SK-N-MC (cell line): Measurements from ENCODE around the gene PLXNB2.

Experiments used
- DNase-seq: peaks from one replicate; pipeline ENCODE4 v3.0.0-alpha.2; 2011; ENCODE audit warnings: low read depth, low spot score
- H3K27ac ChIP-seq: fragments of 200-600 bp; sonication (generic); 2 replicates; pipeline ENCODE4 v1.5.1; 2016; ENCODE audit warnings: mixed run types
- H3K36me3 ChIP-seq: fragments of 200-600 bp; sonication (generic); 2 replicates; pipeline ENCODE4 v1.6.1; 2017; ENCODE audit warnings: antibody characterized with exemption, low read length, mixed read lengths; ENCODE audit not compliant: insufficient read depth
- H3K4me3 ChIP-seq: fragments of 200-600 bp; sonication (generic); 2 replicates; pipeline ENCODE4 v1.5.1; 2016
- H3K9ac ChIP-seq: fragments of 200-600 bp; sonication (generic); 2 replicates; pipeline ENCODE4 v1.8.0; 2017; ENCODE audit warnings: mixed run types, mixed read lengths; ENCODE audit not compliant: insufficient read length
- H3K9me3 ChIP-seq: fragments of 200-600 bp; sonication (generic); 2 replicates; pipeline ENCODE4 v1.6.1; 2017; ENCODE audit warnings: low read depth, mild to moderate bottlenecking, antibody characterized with exemption, low read length, moderate library complexity, mixed read lengths
- EZH2 ChIP-seq: fragments of 200-600 bp; sonication (generic); IDR thresholded peaks from one replicate; pipeline ENCODE4 v1.6.1; 2017; ENCODE audit warnings: antibody characterized with exemption
- FOXP2 ChIP-seq: optimal IDR thresholded peaks from 2 replicates; pipeline ENCODE3; 2011; ENCODE audit warnings: mild to moderate bottlenecking, moderate library complexity; ENCODE audit not compliant: insufficient read depth; ENCODE audit errors: extremely low read length, control extremely low read depth
- POLR2AphosphoS5 ChIP-seq: IDR thresholded peaks from 2 replicates; pipeline ENCODE4 v1.6.1; 2012; ENCODE audit warnings: mild to moderate bottlenecking, low read depth, low read length, borderline replicate concordance

The PLXNB2 gene

GRCh38 chr22:50315289-50316113 is 8.1 kb upstream of the PLXNB2 start:
- no peak for DNase-seq
- TF ChIP-seq FOXP2 (no peak), POLR2AphosphoS5 (no peak), EZH2 (no peak)
- Histone ChIP-seq H3K9ac (no peak overlapping the region), H3K36me3 (no peaks in the 10 kb centered on the region), H3K9me3 (no peaks in the 10 kb centered on the region), H3K4me3 (no peak overlapping the region), H3K27ac (no peak overlapping the region)

GRCh38 chr22:50314455-50315288 is 7.2 kb upstream of the PLXNB2 start:
- Histone ChIP-seq H3K36me3 (no peaks in the 10 kb centered on the region), H3K9me3 (no peaks in the 10 kb centered on the region), H3K9ac (no peak overlapping the region), H3K27ac (no peak overlapping the region), H3K4me3 (no peak overlapping the region)
- DNase-seq: no peak
- no peak for TF ChIP-seq EZH2
- no peak for TF ChIP-seq POLR2AphosphoS5
- no peak for TF ChIP-seq FOXP2

GRCh38 chr22:50314081-50314454 is 6.6 kb upstream of the PLXNB2 start:
- H3K9ac ChIP-seq: no peak overlapping the region
- H3K4me3 ChIP-seq: no peak overlapping the region
- no peaks in the 10 kb centered on the region for H3K9me3 ChIP-seq
- H3K36me3 ChIP-seq: no peaks in the 10 kb centered on the region
- TF ChIP-seq EZH2: no peak
- TF ChIP-seq FOXP2: no peak
- no peak for TF ChIP-seq POLR2AphosphoS5
- no peak overlapping the region for H3K27ac ChIP-seq
- no peak for DNase-seq

- H3K9ac ChIP-seq: no peak overlapping the region
- H3K9me3 ChIP-seq: no peaks in the 10 kb centered on the region
- DNase-seq: no peak
- H3K4me3 ChIP-seq: no peak overlapping the region
- TF ChIP-seq POLR2AphosphoS5 (no peak), FOXP2 (no peak), EZH2 (no peak)
- H3K27ac ChIP-seq: no peak overlapping the region
- no peaks in the 10 kb centered on the region for H3K36me3 ChIP-seq
These were observed 6.2 kb upstream of the PLXNB2 start for GRCh38 chr22:50313600-50313999.

- no peaks in the 10 kb centered on the region for H3K9me3 ChIP-seq
- TF ChIP-seq POLR2AphosphoS5: no peak
- TF ChIP-seq FOXP2: no peak
- no peak for TF ChIP-seq EZH2
- H3K4me3 ChIP-seq: no peak overlapping the region
- no peak for DNase-seq
- no peaks in the 10 kb centered on the region for H3K36me3 ChIP-seq
- no peak overlapping the region for H3K27ac ChIP-seq
- H3K9ac ChIP-seq: no peak overlapping the region
These were observed 5.6 kb upstream of the PLXNB2 start for GRCh38 chr22:50313021-50313420.

GRCh38 chr22:50312371-50312770 is 4.9 kb upstream of the PLXNB2 start:
- Histone ChIP-seq H3K27ac (no peak overlapping the region), H3K9me3 (no peaks in the 10 kb centered on the region), H3K36me3 (no peaks in the 10 kb centered on the region), H3K4me3 (no peak overlapping the region), H3K9ac (no peak overlapping the region)
- TF ChIP-seq EZH2: no peak
- TF ChIP-seq FOXP2: no peak
- TF ChIP-seq POLR2AphosphoS5: no peak
- DNase-seq: no peak

- no peaks in the 10 kb centered on the region for H3K9me3 ChIP-seq
- no peak overlapping the region for H3K27ac ChIP-seq
- no peak for TF ChIP-seq EZH2
- no peak for TF ChIP-seq FOXP2
- TF ChIP-seq POLR2AphosphoS5: no peak
- no peaks in the 10 kb centered on the region for H3K36me3 ChIP-seq
- no peak overlapping the region for H3K9ac ChIP-seq
- no peak overlapping the region for H3K4me3 ChIP-seq
- no peak for DNase-seq
These were observed 4.3 kb upstream of the PLXNB2 start for GRCh38 chr22:50311606-50312351.

- no peaks in the 10 kb centered on the region for H3K36me3 ChIP-seq
- no peak overlapping the region for H3K27ac ChIP-seq
- no peaks in the 10 kb centered on the region for H3K9me3 ChIP-seq
- H3K9ac ChIP-seq: no peak overlapping the region
- TF ChIP-seq FOXP2 (no peak), POLR2AphosphoS5 (no peak), EZH2 (no peak)
- no peak for DNase-seq
- H3K4me3 ChIP-seq: no peak overlapping the region
These were observed 3.6 kb upstream of the PLXNB2 start for GRCh38 chr22:50310949-50311444.
